GM20000 (cell line): ENCODE results near the gene TINAGL1.
"Not testable (repeated sequence)": the region's sequence is repeated elsewhere in the genome, so short reads cannot be mapped to it uniquely, and the experiment has no call there.

Experiments
- DNase-seq: peaks from one replicate; pipeline ENCODE4 v3.0.0; 2012; ENCODE audit warnings: low spot score
- TF ChIP-seq, protein P1 (sequence below): IDR thresholded peaks from 2 replicates; pipeline ENCODE4 v1.5.1; 2012; ENCODE audit warnings: mild to moderate bottlenecking, control low read depth; ENCODE audit errors: extremely low read depth, missing control alignments

Gene TINAGL1

DNA sequence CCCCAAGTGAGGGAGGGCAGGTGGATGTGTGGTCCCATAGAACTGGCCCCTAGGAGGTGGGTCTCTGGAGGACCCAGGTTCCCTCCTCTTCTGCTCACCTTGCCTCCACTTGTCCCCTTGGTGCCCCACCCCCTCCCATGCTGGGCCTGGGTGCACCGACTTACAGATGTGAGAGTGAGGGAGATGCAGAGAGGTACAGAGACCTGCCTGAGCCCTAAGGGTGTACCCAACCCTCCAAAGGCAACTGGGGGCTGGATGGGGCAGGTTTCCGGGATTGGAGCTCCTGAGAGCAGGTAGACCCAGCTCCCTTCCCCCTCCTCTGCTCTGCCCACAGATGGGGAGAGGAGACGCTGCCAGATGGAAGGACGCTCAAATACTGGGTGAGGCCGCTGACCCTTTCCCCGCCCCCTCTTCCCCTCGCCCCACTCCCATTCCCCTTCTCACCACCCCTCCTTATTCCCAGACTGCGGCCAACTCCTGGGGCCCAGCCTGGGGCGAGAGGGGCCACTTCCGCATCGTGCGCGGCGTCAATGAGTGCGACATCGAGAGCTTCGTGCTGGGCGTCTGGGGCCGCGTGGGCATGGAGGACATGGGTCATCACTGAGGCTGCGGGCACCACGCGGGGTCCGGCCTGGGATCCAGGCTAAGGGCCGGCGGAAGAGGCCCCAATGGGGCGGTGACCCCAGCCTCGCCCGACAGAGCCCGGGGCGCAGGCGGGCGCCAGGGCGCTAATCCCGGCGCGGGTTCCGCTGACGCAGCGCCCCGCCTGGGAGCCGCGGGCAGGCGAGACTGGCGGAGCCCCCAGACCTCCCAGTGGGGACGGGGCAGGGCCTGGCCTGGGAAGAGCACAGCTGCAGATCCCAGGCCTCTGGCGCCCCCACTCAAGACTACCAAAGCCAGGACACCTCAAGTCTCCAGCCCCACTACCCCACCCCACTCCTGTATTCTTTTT, 10.3 kb downstream of the TINAGL1 start:
- TF ChIP-seq, protein P1, sequence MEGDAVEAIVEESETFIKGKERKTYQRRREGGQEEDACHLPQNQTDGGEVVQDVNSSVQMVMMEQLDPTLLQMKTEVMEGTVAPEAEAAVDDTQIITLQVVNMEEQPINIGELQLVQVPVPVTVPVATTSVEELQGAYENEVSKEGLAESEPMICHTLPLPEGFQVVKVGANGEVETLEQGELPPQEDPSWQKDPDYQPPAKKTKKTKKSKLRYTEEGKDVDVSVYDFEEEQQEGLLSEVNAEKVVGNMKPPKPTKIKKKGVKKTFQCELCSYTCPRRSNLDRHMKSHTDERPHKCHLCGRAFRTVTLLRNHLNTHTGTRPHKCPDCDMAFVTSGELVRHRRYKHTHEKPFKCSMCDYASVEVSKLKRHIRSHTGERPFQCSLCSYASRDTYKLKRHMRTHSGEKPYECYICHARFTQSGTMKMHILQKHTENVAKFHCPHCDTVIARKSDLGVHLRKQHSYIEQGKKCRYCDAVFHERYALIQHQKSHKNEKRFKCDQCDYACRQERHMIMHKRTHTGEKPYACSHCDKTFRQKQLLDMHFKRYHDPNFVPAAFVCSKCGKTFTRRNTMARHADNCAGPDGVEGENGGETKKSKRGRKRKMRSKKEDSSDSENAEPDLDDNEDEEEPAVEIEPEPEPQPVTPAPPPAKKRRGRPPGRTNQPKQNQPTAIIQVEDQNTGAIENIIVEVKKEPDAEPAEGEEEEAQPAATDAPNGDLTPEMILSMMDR = no peak
- DNase-seq = peak; percentile 21

DNA sequence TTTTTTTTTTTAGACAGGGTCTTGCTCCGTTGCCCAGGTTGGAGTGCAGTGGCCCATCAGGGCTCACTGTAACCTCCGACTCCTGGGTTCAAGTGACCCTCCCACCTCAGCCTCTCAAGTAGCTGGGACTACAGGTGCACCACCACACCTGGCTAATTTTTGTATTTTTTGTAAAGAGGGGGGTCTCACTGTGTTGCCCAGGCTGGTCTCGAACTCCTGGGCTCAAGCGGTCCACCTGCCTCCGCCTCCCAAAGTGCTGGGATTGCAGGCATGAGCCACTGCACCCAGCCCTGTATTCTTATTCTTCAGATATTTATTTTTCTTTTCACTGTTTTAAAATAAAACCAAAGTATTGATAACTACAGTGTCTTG, 11.0 kb downstream of the TINAGL1 start:
- DNase-seq = not testable (repeated sequence)

DNA sequence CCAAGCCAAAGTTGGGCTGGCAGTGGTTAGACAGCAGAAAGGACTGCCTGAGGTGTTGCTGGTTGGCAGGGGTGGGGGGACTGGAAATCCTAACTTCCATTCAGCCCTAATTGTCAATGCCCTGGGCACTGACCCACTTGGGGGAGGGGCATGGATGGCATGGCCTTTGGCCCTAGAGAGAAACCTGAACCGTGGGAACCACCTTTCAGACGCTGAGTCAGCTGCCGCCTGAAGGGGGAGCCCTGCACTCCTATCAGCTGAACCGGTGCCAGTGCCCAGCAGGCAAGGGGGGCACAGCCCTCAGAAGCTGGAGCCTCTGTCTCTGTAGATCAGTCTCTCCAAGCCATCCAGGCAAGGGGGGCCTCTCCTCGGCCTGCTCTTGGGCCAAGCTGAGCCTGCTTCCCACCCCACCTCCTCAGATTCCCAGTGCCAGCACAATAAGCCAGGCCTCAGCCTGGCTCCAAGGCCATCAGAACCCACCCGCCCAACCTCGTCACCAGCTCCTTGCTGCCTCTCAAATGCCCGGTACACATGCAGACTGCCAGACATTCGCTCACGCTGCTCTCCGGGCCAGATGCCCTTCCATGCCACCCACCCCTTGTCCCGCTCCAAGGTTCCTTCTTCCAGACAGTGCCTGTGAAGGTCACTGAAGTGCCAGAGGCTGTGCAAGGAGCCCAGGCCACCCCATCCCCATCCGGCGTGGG, 11.6 kb downstream of the TINAGL1 start:
- DNase-seq = peak; percentile 90
- TF ChIP-seq, protein P1 = peak; percentile 84

DNA sequence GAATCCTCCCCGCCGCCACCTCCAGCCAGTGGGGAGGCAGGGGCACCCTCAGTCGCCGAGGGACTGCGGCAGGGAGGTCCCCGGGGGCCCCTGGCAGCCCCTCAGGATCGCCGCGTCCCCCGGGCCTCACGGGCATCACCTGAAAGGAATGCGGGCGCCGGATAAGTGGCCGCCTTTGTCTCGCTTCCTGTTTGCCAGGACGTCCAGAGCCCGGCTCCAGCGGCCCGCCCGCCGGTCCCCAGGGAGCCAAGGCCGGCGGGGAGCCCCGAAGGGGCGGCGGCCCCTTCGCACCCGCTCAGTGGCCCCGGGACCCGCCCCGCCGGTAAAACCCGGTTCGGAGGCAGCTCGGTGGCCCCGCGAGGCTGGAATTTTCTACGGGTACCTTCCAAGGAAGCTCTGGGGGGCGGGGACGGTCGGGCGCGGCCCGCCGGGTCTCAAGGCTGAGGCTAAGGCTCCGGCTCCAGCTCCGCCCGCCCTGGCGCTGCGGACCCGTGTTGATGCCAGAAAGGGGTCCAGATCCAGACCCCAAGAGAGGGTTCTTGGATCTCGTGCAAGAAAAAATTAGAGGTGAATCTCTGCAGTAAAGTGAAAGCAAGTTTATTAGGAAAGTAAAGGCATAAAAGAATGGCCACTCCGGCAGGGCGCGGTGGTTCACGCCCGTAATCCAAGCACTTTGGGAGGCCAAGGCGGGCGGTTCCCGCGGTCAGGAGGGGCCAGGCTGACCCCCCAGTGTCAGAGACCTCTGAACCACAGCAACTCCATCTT, 12.6 kb downstream of the TINAGL1 start:
- peak; percentile 27 for DNase-seq
- TF ChIP-seq, protein P1 = no peak

DNA sequence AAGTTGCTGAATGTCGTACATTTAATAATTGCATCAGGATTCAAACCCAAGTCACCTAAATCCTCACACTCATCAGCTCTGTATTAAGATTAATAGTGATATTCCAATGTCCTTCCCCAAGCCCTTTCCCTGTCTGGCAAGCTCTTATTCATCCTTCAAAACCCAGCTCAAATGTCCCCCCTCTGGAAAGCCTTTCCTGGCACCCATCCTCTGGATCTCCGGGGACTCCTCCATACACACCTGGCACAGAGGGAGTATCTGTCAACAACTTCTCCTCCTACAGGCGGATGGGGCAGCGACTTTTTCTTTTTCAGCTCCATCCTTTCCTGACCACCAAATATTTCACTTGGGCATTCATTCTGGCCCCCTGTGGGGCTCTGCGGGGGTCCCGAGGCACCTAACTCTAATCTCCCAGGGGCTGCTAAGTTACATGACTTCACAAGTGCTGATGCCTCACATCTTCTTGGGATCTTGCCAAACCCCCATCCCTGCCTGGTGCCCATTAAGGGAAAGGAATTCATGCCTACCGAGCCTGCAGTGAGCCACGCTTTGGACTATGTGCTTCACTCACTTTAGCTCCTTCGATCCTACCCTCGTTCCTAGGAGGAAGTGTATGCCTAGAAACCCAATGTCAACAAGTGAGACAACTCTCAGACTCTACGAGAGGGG, 15.2 kb downstream of the TINAGL1 start:
- TF ChIP-seq, protein P1 = no peak
- no peak for DNase-seq

DNA sequence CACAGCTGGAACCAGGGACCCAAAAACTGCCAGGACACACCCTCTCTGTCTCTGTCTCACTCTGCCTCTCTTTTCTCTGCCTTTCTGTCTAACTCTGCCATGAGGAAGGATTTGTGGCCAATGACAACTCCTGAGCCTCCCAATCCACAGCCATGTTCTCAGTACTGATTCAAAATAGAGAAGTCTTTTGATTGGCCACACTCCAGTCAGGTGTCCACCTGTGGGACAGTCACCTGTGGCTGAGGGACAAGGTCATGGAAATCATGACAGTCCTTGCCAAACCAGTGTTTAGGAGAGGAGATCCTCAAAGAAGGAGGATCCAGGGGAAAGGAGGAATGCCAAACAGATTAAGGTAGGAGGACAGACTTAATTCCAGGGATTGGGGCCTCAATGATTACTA, 15.8 kb downstream of the TINAGL1 start:
- TF ChIP-seq, protein P1 = no peak
- no peak for DNase-seq

DNA sequence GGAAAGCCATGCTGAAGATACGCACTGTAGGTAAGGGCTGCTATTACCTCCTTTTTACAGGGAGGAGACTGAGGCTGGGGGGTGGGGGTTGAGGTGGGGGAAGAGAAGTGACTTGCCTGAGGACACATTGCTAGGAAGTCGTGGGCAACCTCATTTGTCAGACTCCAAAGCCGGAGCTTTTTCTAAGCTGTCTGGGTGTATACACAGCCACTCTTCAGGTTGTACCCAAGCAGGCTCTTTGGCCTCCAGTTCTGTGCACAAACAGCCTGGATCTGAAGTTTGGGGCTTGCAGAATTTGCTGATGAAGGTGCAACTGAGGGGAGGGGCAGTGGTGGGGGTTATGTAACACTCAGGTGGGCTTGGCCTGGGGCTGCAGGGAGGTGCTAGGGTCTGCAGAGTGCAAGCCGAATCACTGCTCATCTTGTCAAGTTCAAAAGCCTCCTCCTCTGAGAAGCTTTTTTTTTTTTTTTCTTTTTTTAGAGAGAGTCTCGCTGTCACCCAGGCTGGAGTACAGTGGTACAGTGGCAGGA, 16.9 kb downstream of the TINAGL1 start:
- TF ChIP-seq, protein P1 = no peak

More for the DNA sequence above, 16.9 kb downstream of the TINAGL1 start:
- DNase-seq = no peak
